OCI-LY7 (cell line): Measurements from ENCODE around the gene ADCY7.

Experiments used
- CTCF ChIP-seq: fragments of 200-600 bp; sonication (generic); conservative IDR thresholded peaks from 2 replicates; pipeline ENCODE4 v1.5.1; 2014; ENCODE audit warnings: mild to moderate bottlenecking, antibody characterized with exemption, low read length, moderate library complexity, mixed read lengths
- EZH2phosphoT487 ChIP-seq: fragments of 200-600 bp; sonication (generic); IDR thresholded peaks from 2 replicates; pipeline ENCODE4 v1.6.1; 2018; ENCODE audit warnings: low read depth, borderline replicate concordance, mild to moderate bottlenecking, mixed run types, antibody characterized with exemption, low read length, moderate library complexity, mixed read lengths

DNA sequence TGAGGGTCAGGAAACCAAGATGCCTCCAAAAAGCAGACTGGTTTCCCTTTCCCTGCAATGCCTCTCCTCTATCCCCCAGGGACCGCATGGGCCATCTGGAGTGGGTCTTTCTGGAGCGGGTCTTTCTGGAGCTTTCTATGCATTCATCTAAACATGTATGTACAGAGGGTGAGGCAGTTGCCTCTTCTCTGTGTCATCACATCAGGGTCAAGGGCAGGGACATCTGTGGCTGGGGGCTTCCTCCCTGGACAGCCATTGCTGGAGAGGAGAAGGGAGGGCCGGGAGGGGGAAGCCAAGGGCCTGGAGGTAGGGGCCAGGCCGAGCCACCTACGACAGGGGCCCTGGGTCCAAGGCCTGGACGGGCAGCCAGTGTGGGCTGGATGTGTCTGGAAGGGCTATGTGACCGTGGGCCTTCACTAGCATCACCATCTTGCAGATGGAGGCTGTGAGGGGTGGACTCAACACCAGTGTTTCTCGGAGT, 840 bp downstream of the ADCY7 start:
- TF ChIP-seq CTCF (no peak), EZH2phosphoT487 (no peak)
